GM19328 (cell line): ENCODE data around the gene ICOSLG.
"Not testable (repeated sequence)": the region's sequence is repeated elsewhere in the genome, so short reads cannot be mapped to it uniquely, and the experiment has no call there.

ENCODE experiments used
- ATAC-seq: cut with Tn5 transposase; IDR thresholded peaks from one replicate; pipeline ENCODE4 v1.9.1; 2021; ENCODE audit warnings: mild to moderate bottlenecking, moderate library complexity; ENCODE audit not compliant: unreplicated experiment

ICOSLG gene

DNA sequence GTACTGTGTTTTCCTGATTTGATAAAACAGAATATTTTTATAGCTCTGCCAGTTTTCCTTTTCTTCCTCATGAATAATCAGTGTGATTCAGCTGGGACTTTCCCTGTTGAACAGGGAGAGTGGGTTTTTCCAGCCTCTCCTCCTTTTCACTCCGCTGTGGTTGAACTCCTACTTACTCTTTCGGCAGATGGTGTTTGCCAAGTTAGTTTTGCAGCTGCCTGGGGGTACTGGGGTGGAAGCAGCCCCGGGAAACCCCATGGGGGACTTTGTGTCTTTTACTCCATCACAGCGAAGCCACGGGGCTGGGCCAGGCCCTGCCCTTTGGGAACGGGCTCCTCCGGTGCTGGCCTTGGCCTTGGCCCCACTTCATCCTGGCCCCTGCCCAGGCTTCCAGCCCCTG, 55.9 kb downstream of the ICOSLG start:
- ATAC-seq, result not testable (repeated sequence)

DNA sequence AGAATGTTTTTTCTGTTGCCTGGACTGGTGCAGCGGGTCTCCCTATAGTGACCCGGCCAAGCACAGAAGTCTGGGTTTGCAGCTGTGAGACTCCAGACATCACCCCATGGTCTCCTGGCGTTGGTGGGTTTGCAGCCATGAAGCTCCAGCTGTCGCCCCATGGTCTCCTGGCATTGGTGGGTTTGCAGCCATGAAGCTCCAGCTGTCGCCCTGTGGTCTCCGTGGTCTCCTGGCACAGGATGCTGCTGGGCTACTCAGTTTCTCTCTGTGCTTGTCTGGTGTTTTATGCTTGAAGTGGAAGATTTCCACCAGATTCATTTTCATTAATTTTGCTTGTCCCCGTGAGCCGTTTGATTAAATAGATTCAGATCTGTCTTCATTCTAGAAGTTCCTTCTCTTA, 58.5 kb downstream of the ICOSLG start:
- ATAC-seq, result not testable (repeated sequence)

DNA sequence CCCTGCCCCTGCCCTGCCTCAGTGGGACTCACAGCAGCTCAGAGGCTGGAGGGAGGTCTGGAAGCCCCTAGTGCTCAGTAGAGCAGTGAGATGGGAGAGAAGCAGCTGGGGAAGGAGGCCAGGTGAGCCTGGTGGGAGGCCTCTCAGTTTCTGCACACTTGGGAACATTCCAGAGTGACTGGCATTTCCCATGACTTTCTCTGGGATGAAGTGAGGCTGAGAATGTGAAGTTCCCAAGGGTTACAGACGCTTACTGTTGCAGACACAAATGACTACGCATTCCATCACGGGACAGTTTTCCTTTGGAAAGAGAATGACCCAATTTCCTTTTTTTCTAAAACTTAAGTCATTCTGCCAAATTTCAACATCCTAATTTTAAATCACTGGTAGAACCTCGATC, 59.2 kb downstream of the ICOSLG start:
- ATAC-seq, result not testable (repeated sequence)

DNA sequence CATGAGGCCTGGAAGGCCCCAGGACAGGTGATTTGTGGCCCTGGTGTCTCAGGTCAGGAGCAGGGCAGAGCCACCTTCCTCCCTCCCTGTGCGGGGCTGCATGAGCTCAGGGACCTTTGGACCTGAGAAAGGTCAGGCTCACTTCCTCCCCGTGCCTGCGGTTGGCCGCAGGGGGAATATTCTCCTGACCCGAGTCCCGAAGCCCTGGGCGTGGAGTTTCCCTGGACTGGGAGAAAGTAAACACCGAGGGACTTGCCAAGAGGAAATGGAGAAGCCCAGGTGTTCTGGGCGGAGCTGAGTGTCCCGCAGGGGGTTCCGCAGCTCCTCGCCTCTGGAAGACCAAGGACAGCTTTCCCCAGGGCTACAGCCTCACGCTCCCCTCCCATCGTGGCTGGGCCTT, 64.6 kb downstream of the ICOSLG start:
- not testable (repeated sequence) for ATAC-seq

DNA sequence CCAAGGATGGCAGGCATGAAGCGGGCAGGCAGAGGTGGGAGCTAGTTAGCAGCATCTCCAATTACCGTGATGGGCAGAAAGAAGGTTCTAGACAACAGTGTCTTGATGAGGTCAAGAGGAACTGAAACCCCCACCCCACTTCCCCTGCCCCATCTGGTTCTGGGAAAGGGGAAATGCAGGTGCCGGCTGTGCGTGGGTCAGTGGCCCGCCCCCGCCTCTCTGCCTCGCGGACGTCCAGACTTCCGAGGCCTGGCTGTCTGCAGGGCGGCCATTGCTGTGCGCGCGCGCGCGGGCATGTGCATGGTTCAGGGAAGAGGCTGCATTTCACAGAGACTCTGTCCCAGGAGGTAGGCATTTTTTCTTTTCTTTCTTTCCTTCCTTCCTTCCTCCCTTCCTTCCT, 65.6 kb downstream of the ICOSLG start:
- ATAC-seq, result not testable (repeated sequence)
